GM12874 (cell line): ENCODE measurements around the gene FBXL17.

Experiments used
- TF ChIP-seq, protein P1 (sequence below): IDR thresholded peaks from 2 replicates; pipeline ENCODE4 v1.5.1; 2011; ENCODE audit warnings: low read depth, mild to moderate bottlenecking, control low read depth, low read length, moderate library complexity; ENCODE audit not compliant: insufficient read depth

FBXL17 gene

DNA sequence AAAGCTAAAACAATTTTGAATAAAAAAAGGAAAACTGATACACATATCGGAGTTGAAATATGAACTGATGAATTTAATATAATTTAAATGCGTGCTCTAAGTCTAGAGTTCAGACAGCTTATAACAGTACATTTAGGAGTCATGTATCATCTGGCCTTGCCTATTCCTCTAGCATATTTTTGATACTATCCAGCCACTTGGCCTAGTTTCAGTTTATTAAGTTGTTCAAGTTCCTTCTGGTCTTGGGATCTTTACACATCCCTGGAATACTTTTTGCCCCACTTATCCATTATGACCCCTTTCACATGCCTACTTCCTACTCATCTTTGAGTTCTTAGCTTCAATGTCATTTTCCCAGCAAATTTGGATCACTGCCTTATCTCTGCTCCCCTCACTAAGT lies 518.8 kb downstream of the FBXL17 start:
- TF ChIP-seq, protein P1, sequence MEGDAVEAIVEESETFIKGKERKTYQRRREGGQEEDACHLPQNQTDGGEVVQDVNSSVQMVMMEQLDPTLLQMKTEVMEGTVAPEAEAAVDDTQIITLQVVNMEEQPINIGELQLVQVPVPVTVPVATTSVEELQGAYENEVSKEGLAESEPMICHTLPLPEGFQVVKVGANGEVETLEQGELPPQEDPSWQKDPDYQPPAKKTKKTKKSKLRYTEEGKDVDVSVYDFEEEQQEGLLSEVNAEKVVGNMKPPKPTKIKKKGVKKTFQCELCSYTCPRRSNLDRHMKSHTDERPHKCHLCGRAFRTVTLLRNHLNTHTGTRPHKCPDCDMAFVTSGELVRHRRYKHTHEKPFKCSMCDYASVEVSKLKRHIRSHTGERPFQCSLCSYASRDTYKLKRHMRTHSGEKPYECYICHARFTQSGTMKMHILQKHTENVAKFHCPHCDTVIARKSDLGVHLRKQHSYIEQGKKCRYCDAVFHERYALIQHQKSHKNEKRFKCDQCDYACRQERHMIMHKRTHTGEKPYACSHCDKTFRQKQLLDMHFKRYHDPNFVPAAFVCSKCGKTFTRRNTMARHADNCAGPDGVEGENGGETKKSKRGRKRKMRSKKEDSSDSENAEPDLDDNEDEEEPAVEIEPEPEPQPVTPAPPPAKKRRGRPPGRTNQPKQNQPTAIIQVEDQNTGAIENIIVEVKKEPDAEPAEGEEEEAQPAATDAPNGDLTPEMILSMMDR, result no peak

- TF ChIP-seq, protein P1, result no peak
Measured at GRCh38 chr5:107861565-107861964, 520.3 kb downstream of the FBXL17 start.

DNA sequence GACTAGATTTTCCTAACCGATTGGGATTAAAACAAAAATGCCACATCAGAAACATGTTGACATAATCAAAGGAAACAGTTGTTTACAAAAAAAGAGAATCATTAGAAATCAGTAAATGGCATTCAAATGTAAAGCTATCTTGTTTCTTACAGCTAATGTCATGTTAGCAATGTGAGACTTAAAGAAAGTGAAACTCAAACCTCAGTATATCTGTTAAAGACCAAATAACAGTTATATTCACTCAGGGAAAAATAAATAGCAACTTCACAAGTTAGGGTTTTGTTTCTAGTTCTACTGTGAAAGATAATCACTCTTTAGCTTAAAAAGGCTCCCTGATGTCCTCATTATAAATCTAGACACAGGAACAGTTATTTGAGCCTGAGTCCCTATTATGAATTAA lies 521.9 kb downstream of the FBXL17 start:
- TF ChIP-seq, protein P1, result no peak

DNA sequence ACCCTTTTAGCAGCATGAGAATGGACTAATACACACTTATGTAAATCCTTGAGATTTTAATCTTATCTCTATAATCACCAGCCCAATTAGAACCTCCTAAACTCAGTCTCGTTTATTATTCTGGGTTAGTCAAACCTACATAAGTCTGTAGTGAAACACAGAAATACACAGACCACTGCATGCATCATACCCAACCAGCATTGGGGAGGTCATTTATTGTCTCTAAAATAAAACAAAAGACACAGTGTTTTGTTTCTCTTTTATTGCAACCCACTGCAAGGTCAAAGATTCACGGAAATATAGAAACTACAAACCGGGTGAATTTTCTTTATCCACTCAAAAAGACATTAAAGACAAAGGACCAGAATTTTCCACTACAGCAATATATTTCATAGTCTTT lies 523.1 kb downstream of the FBXL17 start:
- TF ChIP-seq, protein P1, result no peak

- TF ChIP-seq, protein P1, result no peak
Measured at GRCh38 chr5:107858324-107858723, 523.6 kb downstream of the FBXL17 start.

DNA sequence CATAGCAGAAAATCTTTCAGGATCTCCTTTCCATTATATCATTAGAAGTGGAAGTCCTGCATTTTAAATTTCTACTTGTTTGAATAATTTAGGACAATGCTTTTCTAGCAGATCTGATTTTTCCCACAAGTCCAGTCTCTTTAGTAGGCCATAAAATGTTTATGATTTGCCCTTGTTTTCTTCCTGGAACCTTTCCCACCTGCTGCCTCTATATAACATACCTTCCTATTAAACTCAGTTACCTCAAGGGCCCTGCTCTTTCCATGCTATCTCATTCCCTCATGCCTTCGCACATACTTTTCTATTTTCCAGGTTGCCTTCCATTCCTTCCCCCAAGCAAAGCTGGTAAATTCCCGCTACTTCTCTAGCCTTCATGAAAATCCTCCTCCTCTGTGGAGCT lies 524.1 kb downstream of the FBXL17 start:
- TF ChIP-seq, protein P1, result no peak

DNA sequence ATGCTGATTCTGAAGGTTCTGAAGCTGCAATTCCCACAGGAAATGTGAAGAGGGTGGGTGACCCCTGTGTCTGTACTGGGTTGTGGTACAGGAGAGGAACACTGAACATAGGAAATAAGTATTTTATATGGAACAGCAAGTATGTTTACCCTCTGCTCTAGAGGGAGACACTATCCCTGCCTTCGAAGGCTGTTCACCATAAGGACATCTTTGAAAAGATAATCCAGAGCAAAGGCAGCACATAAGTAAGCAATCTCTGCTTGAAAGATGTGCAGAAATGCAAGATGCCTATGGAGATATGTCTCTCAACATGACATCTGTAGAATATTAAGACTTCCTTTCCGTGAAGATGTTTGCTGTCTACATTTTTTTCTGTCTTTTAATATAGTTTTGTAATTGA lies 526.7 kb downstream of the FBXL17 start:
- TF ChIP-seq, protein P1, result no peak

DNA sequence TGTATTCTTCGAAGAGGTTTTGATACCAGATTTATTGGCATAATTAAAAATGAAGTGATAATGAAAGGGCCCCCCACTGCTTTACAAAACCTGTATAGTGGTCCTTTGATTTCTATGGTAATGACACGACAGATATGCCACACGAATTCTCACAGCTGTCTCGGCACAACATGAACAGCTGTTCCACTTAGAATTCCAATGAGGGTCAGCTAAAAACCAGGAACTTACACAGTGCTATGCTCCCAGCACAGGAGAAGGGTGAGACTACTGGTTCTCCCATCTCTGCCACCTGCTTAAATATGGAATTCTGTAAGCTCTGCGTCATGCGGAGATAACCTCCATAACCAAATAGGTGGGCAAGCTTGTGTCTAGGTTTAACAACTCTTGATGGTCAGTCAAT lies 528.2 kb downstream of the FBXL17 start:
- TF ChIP-seq, protein P1, result no peak
